HepG2 (cell line): ENCODE data around the gene VAPA. TPM values are rescaled to one million over a fixed set of nuclear protein-coding genes. Genes with fewer than 3 reads are reported as not detected.

Source experiments
- CC2D1A ChIP-seq: sonication (generic); formaldehyde crosslinking; IDR thresholded peaks from 2 replicates; pipeline ENCODE4 v1.8.1; 2023; ENCODE audit warnings: mild to moderate bottlenecking, missing genetic modification reagents
- CEBPZ ChIP-seq: IDR thresholded peaks from 2 replicates; pipeline ENCODE4 v1.6.1; 2012; ENCODE audit warnings: low read length, improper control_type of control experiment
- ESRRA ChIP-seq: sonication (generic); formaldehyde crosslinking; IDR thresholded peaks from 2 replicates; pipeline ENCODE4 v1.5.1; 2020; ENCODE audit warnings: mild to moderate bottlenecking, low read depth, missing genetic modification reagents
- HMGXB4 ChIP-seq, 2 experiments: sonication (generic) in 1 of 2; formaldehyde crosslinking in 1 of 2; IDR thresholded peaks; 2 replicates each; pipeline versions ENCODE4 v1.4.0 to v1.6.1; 2018 to 2020; ENCODE audit warnings: missing genetic modification reagents in 2 of 2, borderline replicate concordance in 1 of 2, low read depth in 1 of 2, mild to moderate bottlenecking in 1 of 2, missing biosample characterization in 1 of 2
- NFE2 ChIP-seq: sonication (generic); formaldehyde crosslinking; IDR thresholded peaks from 2 replicates; pipeline ENCODE4 v1.4.0; 2020; ENCODE audit warnings: missing genetic modification reagents
- NFYB ChIP-seq: sonication (generic); formaldehyde crosslinking; IDR thresholded peaks from 2 replicates; pipeline ENCODE4 v1.4.0; 2020; ENCODE audit warnings: missing genetic modification reagents
- POGK ChIP-seq: sonication (generic); formaldehyde crosslinking; conservative IDR thresholded peaks from 2 replicates; pipeline ENCODE4 v1.8.0; 2022; ENCODE audit warnings: mild to moderate bottlenecking, moderate library complexity, missing genetic modification reagents
- SALL2 ChIP-seq: sonication (generic); formaldehyde crosslinking; IDR thresholded peaks from 2 replicates; pipeline ENCODE4 v1.8.1; 2023; ENCODE audit warnings: mild to moderate bottlenecking, missing genetic modification reagents, inconsistent platforms
- TRAFD1 ChIP-seq: sonication (generic); formaldehyde crosslinking; IDR thresholded peaks from 2 replicates; pipeline ENCODE4 v1.5.1; 2020; ENCODE audit warnings: missing genetic modification reagents, mild to moderate bottlenecking, borderline replicate concordance
- ZBTB14 ChIP-seq: sonication (generic); formaldehyde crosslinking; IDR thresholded peaks from 2 replicates; pipeline ENCODE4 v1.4.0; 2020; ENCODE audit warnings: missing genetic modification reagents
- ZFP36L1 ChIP-seq: sonication (generic); formaldehyde crosslinking; IDR thresholded peaks from 2 replicates; pipeline ENCODE4 v1.8.0; 2022; ENCODE audit warnings: mild to moderate bottlenecking, missing genetic modification reagents, moderate library complexity
- ZFP91 ChIP-seq: sonication (generic); formaldehyde crosslinking; IDR thresholded peaks from 2 replicates; pipeline ENCODE4 v1.9.0; 2022; ENCODE audit warnings: missing genetic modification reagents, mild to moderate bottlenecking, borderline replicate concordance
- ZNF552 ChIP-seq: sonication (generic); formaldehyde crosslinking; IDR thresholded peaks from 2 replicates; pipeline ENCODE4 v1.9.0; 2022; ENCODE audit warnings: missing genetic modification reagents, mild to moderate bottlenecking, borderline replicate concordance
- polyA plus RNA-seq, 8 experiments: library from polyadenylated mRNA; depleted of rRNA in 3 of 8; stranded (reverse) in 7 of 8; unstranded in 1 of 8; fragments of >200 nt; fragmentation: Illumina TruSeq in 4 of 8; extraction: Trizol in 4 of 8; gene quantifications; 2 replicates each; pipeline versions ENCODE4 v1.2.1 to v1.2.3, GENCODE V29; 2011 to 2016; ENCODE audit warnings: low read depth in 4 of 8, missing spikeins in 1 of 8, mixed read lengths in 1 of 8; ENCODE audit not compliant: insufficient read depth in 1 of 8
- total RNA-seq, 5 experiments: library from RNA; depleted of rRNA; stranded (reverse); fragments of >200 nt; fragmentation: Illumina TruSeq; extraction: Trizol; gene quantifications; 2 replicates each; pipeline ENCODE4 v1.2.3, GENCODE V29; 2016; ENCODE audit warnings: low read depth in 1 of 5

Gene VAPA
- total and polyA plus RNA-seq, 2 of the 13 experiments (the other 11 are each of a cell fraction or from before 2014, with no cell fraction given), result 167 to 294 TPM

- TF ChIP-seq ESRRA (CRISPR knock-in tag) (no peak; the same call in 1 of the 2 replicates), NFYB (CRISPR knock-in tag) (peak; percentile 50; the same call in 1 of the 2 replicates), SALL2 (peak; percentile 82; the same call in 1 of the 2 replicates), ZFP91 (CRISPR knock-in tag) (peak; percentile 60), CEBPZ (no peak), NFE2 (CRISPR knock-in tag) (no peak), POGK (CRISPR knock-in tag) (0 out of 2 replicates have a peak, but pooled peaks have one; percentile 47), ZBTB14 (peak; percentile 99), ZFP36L1 (CRISPR knock-in tag) (0 out of 2 replicates have a peak, but pooled peaks have one; percentile 10), HMGXB4 (CRISPR knock-in tag; IDR thresholded peaks at IDR 0.05; ENCODE audit: borderline replicate concordance in 1 of 2, low read depth in 1 of 2) (peak; percentile 56 to 66; a peak in 2 of 4 replicates), ZNF552 (CRISPR knock-in tag) (peak; percentile 66; the same call in 1 of the 2 replicates), CC2D1A (no peak), TRAFD1 (CRISPR knock-in tag) (no peak)
These were observed at the start of gene VAPA (continued) for GRCh38 chr18:9913526-9914333.
